ENCODE data around the gene XPO6.

Gene XPO6

DNA sequence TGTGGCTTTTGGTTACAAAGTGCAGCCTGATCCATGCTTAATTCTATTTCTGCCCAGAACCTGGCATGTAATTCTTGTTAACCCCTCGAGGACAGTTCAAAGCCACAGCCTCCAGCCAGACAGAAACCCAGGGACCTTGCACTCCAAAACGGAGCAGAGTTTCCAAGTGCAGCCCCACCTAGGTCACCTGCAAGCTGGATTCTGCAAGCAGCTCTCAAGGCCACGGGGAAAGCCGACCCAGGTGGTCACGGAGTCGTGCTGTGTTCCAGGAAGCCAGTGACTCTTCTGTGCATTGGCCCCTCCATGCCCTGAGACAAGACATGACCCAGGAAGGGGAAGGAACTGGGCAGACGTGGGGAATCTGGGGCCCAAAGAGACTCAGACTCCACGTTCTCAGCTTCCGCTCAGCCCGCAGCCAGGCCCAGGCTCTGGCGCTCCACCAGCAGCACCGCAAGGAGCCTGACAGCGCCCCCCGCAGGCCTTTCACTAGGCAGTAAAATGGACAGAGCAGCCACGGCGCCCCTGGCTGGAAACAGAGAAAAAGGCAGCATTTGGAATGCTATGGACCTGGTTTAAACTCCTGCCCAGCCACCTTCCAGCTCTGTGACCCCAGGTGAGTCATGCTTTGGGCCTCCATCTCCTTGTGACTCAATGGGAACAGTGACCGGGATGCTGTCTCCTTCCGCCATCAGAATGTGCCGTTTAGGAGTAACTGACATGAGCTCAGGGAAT lies 121.0 kb downstream of the XPO6 start:
- no peak for DNase-seq (ENCODE audit: low spot score)

DNA sequence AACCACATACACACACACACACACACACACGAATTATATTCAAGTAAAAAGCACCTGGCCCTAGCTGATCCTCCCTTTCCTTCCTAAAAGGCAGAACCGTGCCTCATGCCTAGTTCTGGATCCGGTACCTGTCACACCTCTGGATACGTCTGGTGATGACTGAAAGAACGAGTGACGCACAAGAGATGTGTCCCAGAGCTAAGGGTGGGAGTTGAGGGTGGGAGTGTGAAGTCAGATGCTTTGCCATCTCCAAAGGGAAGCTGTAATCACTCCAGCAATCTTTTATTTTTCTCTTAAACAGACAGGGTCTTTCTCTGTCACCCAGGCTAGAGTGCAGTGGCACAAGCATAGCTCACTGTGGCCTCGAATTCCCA lies 121.8 kb downstream of the XPO6 start:
- no peak for DNase-seq (ENCODE audit: low spot score)

DNA sequence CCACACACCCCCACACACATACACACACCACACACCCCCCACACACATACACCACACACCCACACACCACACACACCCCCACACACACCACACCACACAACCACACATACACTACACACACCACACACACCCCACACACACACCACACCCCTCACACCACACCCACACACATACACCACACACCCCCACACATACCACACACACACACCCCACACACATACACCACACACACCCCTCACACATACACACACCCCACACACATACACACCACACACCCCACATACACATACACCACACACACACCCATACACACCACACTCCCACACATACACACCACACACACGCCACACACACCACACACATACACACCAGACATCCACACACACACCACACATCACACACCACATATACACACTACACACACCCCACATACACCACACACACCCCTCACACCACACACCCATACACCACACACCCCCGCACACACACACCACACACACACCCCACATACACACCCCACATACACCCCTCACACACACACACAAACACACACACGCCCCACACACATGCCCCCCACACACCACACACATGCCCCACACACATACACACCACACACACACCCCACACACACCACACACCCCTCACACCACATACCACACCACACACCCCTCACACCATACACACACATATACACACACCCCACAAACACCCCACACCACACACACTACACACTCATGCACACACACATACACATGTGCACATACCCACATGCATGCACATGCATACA lies 122.4 kb downstream of the XPO6 start:
- DNase-seq (ENCODE audit: low spot score) = no peak

DNA sequence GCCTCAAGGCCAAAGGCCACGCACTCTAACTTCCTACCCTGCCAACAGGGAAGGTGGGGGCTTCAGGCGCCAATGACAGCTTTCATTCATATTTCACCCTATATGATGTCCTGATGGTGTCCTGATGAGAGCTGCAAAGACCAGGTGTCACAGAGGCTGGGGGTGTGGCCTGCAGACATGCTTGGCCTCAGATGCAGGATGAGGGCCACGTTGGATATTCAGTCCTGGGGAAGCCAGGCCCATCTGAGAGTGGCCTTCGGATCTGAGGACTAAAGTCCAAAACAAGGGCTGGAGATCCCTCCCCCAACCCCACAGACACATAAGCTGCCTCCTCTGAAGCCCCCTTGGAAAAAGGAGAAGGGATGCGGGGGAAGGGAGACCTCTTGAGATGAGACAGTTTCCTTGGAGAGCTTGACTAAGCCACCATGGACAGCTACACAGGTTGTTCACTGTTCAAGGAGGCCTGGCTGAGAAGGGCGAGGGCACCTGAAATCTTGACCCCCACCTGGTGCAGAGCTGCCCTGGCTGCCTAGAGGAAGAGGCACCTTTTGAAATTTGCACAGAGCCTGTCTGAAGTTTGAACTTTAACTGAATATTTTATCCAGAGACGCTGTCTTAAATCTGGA lies 124.0 kb downstream of the XPO6 start:
- no peak for DNase-seq (ENCODE audit: low spot score)

DNA sequence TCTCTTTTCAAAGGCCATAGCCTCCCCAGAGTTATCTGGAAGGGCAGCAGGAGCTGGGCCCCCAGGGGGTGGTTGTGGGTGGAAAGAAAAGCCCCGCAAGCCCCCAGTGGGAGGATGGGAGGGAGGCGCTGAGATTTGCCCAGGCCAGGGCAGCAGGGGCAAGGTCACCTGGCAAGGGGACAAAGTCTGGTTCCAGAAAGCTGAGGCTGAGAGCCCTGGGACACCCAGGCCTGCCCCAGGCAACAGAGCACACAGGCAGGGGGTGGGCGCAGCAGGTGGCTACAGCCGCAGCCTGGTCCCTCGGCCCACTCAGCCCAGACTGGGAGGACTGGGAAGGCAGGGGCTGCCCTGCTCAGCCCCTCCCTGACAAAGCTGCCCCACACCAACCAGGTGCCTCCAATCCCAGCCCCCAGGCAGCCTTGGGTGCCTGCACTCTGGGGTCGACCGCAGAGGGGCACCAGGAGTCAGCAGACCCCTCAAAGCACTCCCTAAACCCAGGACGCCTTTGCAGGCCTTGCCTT lies 124.6 kb downstream of the XPO6 start:
- no peak for DNase-seq (ENCODE audit: low spot score)

DNA sequence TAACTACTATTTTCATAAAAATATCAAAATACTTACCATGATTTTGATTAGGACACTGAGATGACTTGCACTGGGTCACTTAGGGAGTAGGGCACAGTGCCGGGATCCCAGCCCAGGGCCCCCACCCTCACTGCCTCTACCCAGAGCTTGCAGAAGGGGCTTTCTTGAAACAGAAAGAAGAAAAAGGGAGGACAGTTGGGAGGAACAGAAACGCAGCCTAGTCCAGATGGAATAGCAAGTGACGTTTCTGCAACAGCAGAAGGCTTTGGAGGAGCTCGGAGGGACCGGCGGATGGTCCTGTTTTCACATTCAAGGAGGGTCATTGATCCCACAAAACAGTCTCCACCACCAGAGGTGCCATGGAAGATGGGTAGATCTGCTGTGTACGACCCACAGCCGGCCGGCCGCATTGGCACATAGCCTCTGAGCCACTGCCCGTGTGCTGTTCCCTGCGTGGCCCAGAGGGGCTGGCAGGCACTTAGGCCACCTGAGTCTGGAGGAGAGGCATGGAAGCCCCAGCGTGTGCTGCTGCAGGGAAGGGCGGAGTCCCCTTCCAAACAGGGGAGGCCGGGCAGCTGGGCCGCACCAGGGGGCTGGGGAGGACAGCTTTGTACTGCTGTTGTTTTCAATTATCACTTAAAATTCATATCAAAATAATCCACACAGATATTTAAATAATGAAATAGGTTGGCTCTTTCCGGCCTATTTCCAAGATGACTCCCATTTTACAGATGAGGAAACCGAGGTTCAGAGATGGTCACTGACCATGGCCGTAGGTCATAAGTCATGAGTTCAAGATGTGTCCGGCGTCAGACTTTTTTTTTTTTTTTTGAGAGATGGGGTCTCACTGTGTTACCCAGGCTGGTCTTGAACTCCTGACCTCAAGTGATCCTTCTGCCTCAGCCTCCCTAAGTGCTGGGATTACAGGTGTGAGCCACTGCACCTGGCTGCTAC lies 125.3 kb downstream of the XPO6 start:
- no peak for DNase-seq (ENCODE audit: low spot score)

DNA sequence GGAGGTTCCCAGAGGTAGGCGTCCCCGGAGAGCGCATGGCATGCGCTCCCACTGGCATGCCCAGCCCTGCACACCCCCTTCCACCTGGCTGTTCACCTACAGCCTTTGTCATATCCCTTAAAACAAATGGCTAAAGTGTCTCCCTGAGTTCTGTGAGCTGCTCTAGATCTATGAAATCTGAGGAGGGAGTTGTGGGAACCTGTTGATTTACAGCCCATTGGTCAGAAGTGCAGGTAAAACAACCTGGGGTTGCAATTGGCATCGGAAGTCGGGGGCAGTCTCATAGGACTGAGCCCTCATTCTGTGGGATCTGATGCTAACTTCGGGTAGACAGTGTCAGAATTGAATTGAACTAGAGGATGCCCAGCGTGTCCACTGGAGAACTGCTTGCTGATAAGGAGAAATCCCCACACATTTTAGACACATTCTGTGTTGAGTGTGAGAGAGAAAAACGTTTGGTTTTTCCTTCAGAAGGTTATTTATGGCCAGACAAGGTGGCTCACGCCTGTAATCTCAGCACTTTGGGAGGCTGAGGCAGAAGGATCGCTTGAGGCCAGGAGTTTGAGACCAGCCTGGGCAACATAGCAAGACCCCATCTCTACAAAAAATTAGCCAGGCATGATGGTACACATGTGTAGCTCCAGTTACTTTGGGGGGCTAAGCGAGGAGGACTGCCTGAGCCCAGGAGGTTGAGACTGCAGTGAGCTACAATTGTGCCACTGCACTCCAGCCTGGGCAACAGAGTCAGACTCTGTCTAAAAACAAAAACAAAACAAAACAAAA lies 126.2 kb downstream of the XPO6 start:
- DNase-seq (ENCODE audit: low spot score) = no peak

DNA sequence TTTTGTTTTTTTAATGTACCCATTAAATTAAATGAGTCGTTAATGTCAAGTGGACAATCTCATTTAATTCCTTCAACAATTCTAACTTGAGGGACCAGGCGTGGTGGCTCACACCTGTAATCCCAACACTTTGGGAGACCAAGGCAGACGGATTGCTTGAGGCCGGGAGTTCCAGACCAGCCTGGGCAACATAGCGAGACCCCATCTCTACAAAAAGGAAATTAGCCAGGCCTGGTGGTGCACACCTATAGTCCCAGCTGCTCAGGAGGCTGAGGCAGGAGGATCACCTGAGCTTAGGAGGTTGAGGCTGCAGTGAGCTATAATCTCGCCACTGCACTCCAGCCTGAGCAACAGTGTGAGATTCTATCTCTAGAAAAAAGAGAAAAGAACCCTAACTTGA lies 127.6 kb downstream of the XPO6 start:
- DNase-seq (ENCODE audit: low spot score) = no peak

DNA sequence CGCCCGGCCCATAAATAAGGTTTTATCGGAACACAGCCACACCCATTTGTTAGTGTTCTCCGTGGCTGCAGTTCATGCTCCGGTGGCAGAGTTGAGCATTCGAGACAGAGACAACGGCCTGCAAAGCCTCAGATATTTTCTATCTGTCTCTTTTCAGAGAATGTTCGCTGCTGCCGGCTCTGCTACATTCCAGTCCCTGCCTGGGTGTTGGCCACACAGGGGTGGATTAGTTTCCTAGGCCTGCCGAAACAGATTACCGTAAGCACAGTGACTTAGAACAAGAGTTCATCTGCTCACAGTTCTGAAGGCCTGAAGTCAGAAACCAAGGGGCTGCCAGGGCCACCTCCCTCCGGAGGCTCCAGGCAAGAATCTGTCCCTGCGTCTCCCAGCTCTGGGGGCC lies 129.1 kb downstream of the XPO6 start:
- no peak for DNase-seq (ENCODE audit: low spot score)

DNA sequence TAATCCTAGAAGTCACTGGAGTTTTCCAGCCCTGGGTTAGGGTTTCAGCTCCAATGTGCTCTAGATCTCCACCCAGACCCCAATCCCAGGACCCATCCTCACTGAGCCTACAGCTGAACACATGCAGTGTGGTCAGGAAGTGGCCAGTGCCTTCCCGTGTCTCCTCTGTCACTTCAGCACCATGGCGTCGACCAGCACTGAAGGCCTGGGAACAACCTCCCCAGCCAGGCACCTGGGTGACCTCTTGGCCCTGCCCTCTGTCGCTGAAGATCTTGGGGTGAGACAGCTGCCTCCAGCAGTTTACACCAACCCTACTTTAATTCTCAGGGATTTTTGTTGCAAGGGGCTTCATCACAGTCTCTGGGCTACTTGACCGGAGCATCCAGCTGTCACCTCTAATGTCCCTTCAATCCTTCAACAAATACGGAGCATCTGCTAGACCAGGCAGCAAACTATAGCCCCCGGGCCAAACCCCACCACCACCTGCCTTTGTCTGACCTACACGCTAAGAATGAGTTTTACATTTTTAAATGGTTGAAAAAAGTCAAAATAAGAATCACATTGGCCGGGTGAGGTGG lies 130.3 kb downstream of the XPO6 start:
- no peak for DNase-seq (ENCODE audit: low spot score)

DNA sequence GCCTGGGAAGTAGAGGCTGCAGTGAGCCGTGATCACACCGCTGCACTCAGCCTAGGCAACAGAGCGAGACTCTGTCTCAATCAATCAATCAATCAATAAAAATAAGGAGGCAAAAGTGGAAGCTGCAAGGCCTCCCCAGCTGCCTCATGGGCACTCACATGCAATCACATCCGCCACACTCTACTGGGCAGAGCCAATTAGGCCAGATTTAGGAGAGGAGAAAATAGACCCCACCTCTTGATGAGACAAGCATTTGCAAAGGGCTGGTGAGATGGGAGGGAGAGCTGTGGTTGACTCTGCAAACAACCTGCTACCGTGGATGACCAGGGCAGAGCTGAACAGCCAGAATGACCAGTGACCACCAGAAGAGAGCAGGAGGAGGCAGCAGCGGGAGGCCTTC lies 133.5 kb downstream of the XPO6 start:
- DNase-seq (ENCODE audit: low spot score) = no peak

DNA sequence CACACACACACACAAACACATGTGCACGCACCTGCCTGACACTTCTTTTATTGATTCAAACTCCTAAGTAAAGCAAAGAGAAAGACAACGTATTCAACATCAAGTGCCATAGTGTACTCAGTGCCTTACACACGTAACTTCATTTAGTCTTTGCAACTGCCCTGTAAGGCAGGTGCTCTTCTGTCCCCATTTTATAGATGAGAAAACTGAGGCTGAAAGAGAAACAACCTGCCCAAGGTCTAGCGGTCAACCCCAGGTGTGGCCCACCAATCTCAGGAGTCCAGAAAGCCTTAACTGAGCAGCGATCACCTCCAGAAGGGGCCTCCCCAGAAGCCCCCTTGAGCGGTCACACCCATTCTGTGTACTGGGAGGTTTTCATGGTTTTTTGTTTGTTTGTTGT lies 137.9 kb downstream of the XPO6 start:
- no peak for DNase-seq (ENCODE audit: low spot score)

DNA sequence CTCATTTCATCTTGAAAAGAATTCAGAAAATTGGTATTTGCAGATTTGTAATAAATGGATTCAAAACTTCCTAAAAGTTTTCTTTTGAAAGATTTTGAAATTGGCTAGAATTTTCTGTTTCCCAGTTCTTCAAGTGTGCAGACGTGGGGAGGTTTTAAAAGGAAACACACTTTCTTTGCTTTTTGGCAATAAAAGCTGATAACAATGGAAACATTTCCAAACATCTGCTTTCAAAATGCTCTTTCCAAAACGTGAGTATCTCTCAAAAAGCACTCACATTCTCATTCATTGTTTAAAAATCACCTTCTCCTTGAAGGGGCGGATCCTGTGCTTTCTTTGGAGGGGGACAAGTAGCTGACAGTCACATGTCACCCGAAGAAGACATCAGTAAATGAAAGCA lies 139.7 kb downstream of the XPO6 start:
- no peak for DNase-seq (ENCODE audit: low spot score)

DNA sequence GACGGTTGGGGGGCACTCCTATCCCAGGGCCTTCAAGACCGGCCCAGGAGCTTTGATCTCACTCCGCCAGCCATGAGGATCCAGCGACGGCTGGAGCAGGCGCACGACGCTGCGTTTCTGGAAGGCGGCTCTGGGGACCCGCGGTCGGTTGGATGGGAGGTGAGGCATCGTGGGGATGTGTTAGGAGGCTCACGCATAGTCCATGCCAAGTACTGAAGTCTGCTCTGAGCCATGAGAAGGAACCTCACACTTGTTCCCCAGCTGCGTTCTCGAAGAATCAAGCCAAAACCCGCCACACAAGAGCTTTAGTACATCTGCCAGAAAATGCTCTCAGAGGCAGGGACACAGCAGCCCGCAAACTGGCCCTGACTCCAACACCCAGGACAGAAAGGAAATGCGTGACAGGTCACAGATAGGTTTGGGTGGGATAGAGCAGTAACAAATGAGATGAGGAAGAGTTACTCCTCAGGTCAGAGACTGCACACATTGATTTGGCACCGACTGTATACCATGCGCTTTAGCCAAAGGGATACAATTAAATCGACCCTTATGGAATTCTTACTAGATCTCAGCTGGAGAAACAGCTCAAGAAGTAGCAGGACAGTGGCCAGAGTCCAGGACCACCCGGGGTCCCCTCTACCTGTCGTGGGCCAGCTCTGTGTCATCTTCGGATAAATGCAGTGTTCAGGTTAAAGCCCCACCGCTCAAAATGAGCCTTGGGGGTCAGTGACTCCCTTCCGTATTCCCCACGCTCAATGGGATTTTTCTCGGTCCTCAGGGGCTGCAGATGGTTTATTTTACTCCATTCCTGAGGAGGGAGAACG lies 141.6 kb downstream of the XPO6 start:
- no peak for DNase-seq (ENCODE audit: low spot score)

DNA sequence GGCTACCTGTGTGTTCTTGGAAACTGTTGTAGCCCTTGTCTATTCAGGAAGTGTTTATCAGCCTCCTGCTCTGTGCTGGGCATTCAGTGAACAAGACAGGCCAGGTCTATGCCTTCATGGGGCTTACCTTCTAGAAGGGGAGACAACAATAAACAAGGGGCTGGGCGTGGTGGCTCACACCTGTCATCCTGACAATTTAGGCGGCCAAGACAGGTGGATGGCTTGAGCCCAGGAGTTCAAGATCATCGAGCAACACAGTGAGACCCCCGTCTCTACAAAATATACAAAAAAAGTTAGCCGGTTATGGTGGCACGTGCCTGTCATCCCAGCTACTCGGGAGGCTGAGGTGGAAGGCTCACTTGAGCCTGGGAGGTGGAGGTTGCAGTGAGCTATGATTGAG lies 142.8 kb downstream of the XPO6 start:
- no peak for DNase-seq (ENCODE audit: low spot score)

DNA sequence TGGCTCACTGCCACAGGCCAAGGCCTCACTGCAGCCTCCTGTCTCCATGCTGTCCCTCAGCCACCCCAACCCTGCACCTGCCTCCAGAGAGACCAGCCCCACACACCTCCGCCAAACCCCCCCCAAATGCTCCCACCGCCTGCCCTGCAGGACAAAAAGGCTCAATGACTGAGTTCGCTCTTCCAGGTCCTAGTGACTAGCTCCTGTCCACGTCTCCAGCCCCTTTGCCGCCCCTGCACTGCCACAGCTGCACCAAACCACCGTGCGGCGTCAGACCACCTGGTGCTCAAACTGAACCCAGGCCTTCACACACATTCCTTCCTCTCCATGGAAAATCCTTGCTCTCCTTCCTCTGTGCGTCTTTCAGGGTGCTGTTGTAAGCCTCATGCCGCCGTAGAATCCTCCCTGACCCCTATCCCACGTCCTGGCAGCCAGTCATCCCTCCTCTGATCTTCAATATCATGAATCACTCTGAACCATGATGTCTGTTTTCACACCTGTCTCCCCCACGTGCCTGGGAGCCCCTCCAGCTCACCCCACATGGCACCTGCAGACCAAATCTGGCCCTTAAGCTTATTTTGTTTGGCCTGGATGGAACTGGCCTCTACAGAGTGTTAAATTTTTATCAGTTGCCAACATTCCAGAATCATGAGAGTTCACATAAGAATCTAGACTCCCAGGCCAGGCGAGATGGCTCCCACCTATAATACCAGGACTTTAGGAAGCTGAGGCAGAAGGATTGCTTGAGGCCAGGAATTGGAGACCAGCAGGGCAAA lies 144.0 kb downstream of the XPO6 start:
- DNase-seq (ENCODE audit: low spot score) = no peak

DNA sequence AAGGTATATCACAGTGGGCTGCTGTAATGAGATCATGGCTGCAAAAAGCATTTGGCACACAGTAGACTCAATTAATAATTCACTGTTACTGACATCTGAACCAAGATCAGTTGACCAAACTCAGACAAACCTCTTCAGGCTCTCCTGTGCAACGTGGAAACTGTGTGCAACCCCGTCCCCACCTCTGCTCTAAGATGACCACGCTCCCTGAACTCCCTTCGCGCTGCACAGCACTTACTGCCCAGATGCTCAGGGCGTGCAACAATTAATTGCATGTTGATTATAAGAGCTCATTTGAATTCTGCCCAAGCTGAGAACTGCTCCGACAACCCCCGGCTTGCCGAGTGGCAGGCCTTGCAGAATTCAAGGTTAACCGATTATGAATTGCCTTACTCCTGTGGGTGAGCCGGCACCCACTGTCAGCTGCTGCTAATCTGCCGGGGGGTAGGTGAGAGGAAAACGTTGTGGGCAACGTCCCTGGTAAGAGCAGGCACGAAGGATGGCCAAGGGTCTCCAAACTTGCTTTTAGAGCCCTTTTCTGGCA lies 147.0 kb downstream of the XPO6 start:
- DNase-seq (ENCODE audit: low spot score) = no peak

DNA sequence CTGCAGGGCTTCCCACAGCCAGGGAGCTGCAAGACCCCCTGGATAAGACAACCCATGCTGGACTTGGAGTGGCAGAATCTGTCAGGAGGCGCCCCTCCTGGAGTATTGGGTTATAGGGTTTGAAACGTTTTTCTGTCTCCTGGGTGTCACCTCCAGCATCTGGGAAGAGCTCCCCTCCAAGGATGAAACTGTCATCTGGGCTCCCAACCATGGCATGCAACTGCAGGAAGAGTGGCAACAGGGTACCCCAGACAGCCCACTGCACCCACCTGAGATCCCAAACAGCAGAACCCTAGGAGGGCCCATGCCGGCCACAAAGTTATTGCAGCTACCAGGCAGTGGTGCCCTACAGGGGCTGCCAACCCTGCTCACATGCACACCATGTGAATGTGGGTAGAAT lies 147.6 kb downstream of the XPO6 start:
- no peak for DNase-seq (ENCODE audit: low spot score)

DNA sequence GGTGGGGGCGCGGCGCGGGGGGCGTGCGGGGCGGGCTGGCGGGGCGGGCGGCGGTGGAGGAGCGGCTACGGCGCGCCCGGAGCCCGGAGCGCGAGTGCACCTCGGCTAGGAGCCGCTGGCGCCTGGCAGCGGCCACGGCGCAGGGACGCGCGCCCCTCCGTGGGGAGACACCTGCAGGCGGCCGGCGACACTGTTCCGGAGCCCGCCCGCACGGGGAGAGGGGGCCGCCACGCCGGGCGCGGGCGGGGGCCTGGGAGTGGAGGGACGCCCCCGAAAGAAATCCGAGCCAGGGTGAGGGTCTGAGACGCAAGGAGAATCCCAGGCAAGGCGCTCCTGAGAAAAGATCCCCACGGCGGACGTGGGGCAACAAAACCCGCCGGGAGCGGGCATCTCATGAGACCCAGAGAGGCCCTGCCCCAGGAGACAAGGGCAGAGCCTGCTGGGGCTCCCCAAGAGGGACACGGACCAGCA lies 148.1 kb downstream of the XPO6 start, which contains the start of gene GSG1L:
Gene GSG1L, minus strand, starts transcription at position 124 of the 471 bp plus-strand sequence. CDS start 290 bp downstream, outside the sequence.
- no peak for DNase-seq (ENCODE audit: low spot score)

Measured in hematopoietic multipotent progenitor cell treated with erythropoietin and hydrocortisone succinate and interleukin-3 and kit ligand, for 17 days (in vitro differentiated cells).